ENCODE data around the gene TTC27.

TTC27 gene

DNA sequence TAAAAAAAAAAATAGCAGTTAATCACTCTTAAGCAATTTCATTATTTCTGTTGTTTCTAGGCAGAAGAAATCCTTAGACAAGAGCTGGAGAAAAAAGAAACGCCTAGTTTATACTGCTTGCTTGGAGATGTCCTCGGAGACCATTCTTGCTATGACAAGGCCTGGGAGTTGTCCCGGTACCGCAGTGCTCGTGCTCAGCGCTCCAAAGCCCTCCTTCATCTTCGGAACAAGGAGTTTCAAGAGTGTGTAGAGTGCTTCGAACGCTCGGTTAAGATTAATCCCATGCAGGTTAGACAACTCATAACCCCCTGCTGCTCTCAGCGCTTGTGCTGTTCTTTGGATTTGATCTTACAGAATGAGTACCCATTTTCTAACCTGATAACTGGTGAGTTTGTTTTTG lies 130.4 kb downstream of the TTC27 start:
- DNase-seq, result no peak

DNA sequence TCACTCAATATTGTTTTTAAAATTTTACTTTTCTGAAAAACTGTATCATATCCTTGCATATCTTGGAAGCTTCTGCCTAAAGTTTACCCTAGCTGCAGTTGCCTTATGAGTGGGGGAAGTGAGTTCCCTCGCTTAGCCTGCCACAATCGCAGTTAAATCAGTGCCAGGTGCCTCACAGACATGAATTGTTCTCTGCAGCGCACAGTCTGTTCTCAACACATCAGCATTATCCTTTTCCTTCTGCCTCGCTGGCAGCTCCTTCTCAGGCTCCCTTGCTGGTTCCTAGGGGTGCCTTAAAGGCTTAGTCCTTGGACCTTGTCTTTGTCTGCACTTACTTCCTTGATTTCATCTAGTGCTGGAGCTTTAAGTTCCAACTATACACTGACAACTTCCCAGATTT lies 132.8 kb downstream of the TTC27 start:
- DNase-seq, result no peak

DNA sequence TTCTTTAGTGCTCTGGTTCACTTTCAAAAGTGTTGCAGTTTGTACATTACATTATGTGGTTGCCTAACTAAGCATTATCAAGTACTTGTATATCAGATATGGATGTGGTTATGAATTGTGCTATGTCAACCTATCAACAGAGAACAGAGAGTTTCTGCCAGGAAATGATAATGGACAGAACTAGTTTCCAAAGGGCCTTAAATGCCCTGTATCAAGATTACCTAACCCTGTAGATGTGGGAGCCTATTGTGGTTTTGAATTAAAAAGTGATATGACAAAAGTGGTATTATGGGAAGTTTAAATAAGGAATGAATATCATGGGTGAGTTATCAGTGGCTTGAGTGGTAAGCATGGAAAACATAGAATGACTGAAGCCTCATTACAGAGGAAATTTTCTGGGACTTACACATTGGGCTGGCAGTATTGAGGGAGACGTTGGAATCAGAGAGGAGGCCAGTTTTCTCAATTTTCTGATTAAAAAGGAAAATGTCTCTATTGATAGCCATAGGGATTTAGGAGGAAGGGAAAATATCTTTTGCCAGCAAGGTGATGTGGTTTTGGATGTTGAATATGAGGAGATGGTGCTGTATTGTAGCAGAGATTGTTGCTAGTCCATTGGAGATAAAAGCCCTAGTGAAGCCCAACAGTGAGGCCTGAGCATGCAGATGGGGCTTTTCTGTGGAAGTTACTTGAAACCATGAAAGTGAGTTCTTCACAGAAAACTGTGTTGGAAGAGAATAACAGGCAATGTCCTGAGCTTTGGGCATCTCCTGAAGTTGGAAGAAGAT lies 140.7 kb downstream of the TTC27 start:
- DNase-seq, result no peak

DNA sequence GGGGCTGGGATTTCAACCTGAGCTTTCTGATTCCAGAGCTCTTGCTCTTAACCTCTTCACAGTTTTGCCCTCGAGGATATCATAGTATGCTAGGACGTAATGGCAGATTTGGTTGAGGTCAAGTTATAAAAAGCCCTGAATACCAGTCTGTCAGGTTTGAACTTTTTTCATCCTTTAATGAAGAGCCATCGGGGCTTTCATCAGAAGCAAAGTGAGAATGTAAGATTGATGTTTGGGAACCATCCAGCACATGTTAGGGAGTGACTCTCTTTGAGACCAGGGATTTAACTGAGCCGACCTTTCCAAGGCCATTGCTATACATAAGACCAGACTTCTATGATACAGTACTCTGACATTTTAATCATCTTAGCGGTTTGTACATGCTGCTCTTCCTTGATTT lies 142.5 kb downstream of the TTC27 start:
- DNase-seq, result no peak

DNA sequence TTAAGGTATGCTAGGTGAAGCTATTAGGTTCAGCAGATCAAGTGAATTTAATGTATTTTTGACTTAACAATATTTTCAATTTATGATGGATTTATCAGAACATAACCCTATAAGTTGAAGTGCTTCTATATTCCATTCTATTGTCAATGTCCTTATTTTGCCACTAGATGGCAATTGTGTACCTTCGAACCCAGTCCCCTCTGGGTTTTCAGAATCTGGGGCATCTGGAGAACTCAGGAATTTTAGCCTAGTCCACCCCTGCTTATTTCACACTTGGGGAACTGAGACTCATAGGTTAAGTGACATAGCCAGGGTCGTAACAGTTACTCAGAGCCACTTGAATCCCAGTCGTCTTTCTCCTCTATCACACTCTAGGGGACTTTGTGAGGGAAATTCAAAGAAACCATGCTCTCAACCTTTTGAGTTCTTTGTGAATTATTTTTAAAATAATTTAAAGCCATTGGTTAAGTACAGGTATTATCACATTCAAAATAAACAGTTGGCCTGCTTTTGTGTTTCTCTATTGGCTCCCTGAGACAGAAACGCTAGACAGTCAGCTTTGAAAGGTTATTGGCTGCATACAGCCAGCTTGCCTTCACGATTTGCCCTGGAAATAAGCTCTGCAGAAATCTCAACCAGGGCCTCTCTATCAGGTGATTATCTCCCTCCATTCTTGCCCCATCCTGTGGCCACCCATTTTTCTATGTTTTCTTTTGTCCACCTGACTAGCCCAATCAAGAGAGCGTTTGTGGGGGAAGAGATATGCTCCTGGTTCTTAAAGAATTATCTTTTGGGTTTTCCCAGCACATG lies 145.0 kb downstream of the TTC27 start:
- peak; percentile 66 for DNase-seq

DNA sequence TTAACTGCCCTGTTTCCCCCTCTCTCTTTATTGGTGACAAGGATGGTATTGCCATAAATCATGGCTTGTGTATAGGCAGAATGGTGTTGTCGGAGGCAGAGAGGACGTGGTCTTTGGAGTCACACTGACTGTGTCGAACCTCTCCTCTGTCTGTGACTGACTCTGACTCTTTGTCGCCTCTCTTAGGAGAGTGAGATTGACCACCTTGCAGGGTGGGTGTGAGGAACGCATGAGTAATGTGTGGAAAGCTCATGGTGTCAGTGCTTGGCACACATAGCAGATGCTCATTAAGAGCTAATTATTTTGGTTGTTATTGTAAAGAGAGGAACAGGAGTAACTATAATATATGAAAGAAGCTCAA lies 145.6 kb downstream of the TTC27 start:
- no peak for DNase-seq

DNA sequence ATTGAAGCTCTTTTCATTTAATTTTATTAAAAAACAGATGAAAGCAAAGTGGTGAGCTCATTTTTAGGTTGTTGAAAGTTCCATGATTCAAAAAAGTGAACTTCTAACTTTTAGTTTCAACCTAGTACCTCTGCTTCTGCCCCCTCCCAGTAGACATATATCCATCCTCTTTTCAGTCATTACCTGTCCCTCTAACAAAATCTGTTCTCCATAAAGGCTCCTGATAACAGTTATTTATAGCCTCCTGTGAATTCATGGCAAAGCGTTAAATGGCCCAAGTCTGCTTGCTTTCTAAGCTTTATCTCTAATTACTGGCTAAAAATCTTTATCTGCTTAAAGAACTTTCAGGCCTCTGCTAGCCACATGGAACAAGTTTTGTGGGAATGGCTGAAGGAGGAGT lies 148.1 kb downstream of the TTC27 start:
- DNase-seq, result no peak

DNA sequence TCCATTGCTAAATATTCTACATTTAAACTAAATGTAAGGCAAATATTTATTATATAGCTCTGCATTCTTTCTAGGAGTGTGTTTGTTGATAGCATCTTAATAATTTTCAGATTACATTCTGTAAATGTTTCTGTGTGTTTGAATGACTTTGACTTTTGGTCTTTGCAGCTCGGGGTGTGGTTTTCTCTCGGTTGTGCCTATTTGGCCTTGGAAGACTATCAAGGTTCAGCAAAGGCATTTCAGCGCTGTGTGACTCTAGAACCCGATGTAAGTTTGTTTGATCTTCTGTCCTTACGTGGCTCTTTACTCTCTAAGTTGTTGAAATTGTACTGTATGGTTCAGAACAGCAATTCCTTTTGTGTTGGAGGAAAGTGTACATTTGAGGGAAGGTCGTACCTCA lies 149.9 kb downstream of the TTC27 start:
- DNase-seq, result no peak

DNA sequence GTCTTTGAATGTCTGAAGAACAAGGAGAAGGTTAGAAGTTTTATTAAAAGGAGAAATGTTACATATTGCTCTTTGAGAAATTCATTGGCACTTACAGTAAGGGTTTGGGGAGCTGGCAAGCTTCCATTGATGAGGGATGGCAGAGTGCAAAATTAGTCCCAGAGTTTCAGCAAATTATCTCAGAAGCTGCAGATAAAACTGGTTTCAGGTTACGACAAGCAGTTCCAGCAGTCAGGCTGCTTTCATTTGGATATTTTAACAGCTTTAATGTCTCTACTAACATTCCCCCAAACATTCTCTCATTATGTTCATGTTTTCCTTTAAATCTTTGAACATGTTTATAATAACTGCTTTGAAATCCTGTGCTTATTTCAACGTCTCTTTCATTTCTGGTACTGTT lies 153.1 kb downstream of the TTC27 start:
- DNase-seq, result no peak

DNA sequence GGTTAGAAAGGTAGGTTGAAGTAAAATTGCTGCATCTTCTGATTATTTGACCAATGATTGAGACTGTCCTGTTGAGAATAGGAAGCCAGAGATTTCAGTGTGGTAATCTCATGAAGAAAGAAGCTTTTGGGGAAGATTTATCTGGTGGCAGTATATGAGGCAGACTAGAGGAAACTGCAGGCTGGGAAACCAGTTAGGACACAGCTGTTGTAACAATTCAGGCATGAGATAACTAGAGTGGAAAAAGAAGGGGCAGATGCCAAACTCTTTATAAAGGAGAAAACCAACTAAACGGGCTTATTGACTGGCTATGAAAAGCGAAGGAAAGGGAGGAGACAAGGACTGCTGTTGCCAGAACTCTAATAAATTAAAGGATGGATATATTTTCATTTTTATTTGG lies 155.6 kb downstream of the TTC27 start:
- DNase-seq, result no peak

DNA sequence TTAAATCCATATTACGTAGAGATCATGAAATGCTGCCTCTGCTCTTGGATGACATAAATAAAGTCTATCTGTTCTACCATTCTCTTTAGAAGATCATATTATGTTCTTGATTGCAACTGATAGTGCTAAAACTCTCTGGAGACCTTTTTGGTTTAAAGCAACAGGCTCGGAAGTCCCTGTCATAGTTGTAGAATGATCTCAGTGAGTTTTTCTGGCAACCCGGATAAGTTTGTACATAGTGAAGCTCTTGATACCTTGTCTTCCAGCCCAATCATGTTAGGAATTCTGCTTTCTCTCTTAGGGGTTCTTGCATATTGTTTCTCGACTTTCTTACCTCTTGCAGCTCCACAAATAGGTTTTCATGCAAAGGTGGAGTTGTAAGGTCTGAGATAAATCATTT lies 156.1 kb downstream of the TTC27 start:
- DNase-seq, result no peak

DNA sequence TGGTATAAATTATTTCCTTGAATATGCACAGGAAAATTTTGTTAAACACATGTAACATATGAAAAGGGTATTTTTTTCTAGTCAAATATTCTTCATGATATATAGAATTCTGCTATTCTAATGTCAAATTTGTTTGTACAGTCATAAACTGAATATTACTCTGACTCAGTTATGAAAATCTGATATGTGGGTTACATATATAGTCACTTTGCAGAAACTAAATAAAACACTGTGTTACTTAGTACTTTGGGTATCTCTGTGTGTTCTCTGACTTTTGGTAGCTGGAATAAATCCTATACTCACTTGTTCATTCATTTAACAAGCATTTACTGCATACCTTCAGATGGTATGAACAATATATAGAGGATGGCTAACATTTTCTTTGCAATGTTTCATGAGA lies 159.4 kb downstream of the TTC27 start:
- no peak for DNase-seq

DNA sequence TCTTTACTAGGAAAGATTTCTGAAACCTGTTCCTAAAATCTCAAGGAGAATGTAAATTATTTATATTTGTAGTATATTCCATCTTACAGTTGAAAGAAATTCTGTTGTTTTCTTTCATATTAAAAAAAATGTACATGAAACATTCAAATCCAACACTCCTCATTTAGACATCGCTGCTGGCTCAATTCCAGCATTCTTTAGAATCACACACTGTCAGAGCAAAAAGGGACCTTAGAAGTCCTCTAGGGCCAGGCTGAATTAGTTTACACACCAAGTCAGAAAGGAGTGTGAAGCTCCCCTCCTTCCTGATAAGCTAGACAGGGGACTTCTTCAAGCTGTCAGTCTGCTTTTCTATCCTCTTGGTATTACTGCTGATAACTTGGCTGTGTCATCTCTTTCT lies 160.3 kb downstream of the TTC27 start:
- DNase-seq, result no peak

DNA sequence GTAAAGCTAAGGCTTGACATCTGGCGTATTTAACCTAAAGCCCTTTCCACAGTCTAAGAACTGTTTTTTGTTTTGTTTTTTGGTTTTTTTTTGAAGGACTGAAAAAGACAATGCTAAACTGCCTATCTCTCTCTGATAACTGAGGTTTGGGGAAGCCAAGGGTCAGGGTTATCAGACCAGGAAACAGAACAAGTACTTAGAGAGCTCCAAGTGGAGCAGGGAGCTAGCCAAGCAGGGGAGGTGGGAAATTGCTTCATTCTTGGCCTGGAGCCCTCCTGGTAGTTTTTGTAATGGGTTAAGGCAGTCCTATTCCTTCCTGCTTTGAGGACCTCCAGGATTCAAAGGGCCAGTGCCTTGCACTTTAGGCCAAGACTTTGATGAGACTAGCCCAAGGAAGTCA lies 164.6 kb downstream of the TTC27 start:
- no peak for DNase-seq

DNA sequence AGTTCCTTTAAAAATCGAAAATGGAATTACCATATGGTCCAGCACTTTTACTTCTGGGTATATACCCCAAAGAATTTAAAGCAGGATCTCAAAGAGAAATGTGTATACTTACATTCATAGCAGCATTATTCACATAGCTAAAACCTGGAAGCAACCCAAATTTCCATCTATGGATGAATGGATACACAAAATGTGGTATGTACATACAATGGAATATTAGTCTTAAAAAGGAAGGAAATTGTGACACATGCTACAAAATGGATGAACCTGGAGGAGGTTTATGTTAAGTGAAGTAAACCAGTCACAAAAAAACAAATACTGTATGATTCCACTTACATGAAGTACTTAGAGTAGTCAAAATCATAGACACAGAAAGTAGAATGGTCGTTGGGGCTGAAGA lies 171.0 kb downstream of the TTC27 start:
- peak; percentile 85 for DNase-seq

DNA sequence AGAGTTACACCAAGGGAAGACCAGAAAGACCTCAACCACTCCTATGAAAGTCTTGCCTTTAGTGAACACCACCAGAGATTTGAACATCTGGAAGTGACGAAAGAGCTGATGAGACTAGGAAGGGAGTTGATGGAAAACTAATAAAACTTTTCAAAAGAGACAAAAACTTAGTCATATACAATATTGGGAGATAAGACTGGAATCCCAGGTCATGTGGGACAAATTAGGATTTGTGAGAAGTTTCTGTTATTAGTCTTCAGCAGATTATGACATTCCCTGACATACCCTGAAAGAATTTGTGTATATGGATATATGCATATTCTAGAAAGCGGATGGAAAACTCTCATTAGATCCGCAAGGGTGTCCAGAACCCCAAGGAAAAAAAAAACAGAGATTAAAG lies 173.9 kb downstream of the TTC27 start:
- no peak for DNase-seq

DNA sequence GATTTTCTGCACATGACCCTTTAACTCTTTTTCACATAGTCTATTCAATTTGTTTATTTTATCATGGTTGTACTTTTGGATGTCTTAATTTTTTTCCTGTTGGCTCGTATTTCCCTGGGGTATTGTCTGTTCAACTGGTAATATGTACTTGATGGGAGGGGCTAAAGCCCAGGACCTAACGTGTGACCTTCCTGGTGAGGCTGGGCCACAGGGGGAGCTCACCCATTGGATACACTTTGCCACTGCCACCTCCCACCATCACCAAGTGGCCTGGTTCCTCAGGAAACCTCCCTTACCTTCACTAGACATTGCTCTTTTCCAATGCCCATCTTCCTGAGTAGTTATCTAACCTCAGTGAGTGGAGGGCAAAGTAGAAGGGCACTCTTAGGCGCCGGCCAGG lies 175.0 kb downstream of the TTC27 start:
- DNase-seq, result no peak

DNA sequence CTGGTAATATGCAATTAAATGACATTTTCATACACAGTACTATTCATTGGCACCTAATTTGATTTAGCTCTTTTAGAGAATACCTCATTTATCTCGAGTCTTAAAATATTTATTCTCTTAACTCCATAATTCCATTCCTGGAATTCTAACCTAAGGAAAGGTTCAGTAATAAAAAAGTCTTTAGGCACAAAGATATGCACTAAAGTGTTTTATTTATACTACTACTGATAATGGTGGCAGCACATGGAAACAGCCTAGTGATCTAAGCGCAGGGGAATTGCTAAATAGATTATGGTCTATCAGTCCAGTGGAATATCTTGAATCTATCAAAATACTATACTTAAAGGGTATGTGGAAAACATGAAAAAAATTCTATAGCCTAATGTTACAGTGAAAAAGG lies 176.4 kb downstream of the TTC27 start:
- DNase-seq, result no peak

DNA sequence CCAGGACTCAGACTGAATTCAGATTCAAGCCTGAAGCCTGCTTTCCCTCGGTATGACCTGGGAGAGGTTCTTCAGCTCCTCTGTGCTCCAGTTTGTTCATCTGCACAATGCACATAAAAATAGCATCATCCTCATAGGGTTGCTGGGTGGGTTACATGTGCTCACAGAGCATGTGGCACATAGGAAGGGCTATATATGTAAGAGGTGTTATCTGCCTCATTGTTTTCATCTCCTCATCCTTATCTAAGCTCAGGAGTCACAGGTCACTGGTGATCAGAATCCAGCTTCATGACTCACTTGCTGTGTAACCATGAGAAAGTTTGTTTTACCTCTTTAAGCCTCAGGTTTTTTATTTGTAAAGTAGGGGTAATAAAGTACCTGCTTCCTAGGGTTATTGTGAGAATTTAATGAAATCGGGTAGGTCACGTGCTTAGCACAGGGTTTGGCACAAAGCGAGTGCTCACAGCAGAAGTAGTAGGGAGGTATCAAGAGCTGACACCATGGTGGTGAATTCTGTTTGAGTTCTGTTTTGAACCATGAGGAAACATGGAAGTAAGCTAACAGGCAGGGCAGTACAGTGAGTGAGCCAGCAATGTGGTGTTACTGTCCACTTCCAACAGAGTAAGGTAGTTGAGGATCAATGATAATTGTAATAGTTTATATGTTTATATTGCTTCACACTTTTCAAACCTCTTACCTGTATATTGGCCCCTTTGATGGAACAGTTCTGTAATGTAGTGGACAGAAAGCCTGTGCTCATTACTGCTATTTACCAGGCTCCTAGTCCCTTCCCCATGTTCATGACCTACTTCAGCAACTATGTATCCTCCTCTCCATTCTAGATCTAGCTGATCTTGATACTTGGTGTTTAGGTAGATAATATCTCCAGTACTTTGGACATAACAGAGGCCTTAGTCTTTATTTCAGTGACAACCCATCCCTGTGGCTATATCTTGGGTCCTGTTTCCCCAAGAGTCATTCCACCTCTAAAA lies 177.6 kb downstream of the TTC27 start:
- DNase-seq, result no peak

DNA sequence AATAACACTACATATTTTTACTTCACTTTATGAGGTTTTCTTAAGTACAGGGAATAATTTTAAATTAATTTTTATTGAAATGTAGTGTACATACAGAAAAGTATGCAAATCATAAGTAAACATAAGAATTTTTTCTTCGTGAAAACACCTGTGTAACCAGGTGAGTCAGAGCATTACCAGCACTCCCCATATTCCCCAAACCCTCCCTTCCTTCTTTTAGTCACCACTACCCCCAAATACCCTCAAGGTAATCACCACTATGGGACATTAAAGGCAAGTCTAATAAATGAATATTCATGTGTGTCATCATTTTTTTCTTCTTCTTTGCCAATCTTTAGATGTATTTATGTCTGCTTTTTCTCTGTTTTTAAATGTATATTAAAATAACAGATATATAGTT lies 179.0 kb downstream of the TTC27 start:
- DNase-seq, result no peak

DNA sequence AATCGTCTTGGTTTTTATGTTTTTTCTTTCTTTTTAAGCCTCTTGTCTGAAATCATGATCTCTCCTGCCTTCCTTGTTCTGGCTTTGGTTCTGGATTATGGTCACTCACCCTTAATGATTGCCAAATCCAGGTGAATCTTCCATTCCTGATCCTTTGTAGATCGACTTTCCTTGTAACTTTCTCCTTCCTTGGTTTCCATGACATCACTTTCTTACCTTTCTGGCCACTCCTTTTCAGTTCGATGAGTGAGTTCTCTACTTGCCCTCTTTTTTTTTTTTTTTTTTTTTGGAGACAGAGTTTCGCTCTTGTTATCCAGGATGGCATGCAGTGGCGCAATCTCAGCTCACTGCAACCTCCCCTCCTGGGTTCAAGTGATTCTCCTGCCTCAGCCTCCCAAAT lies 179.8 kb downstream of the TTC27 start:
- DNase-seq, result no peak

DNA sequence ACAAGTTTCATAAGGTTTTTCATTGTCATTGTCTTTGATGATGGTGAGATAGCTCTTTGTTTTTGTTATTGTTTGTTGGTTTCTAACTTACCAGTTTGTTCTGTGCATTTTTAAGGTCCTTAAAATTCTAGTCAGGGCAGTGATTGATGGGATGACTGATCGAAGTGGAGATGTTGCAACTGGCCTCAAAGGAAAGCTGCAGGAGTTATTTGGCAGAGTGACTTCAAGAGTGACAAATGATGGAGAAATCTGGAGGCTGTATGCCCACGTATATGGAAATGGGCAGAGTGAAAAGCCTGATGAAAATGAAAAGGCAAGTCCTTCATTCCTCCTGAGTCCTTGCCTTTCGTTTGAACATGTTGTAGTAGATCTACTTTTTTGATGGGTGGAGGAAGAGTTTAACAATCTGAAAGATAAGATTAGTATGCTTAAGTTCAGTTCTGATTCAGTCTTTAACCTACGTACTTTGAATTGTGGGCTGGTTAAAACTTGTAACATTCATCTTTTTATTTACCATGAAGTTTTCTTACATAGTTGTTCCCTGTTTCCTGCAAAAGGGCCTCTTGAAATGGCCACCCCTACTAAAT lies 183.2 kb downstream of the TTC27 start:
- DNase-seq, result peak; percentile 48

DNA sequence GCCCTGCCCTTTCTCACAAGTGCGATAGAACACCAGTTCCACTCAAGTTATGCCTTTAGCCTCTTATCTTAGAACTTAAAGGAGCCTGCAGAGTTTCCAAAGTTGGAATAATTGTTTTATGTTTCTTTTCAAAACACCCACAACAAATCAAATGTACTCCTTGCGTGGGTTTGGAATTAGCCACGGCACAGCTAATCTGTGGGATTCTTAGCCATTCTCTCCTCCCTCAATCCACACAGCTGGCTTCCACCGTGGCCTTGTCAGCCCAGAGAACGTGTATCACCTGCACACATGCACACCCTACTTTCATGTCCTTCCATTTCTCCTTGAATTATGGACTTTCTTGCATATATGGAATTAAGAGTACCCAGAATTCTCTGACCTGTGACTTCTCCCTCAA lies 183.8 kb downstream of the TTC27 start:
- no peak for DNase-seq

Data from fibroblast of skin of abdomen (primary cell).